ENCODE results near the gene ECE1. TPM values are rescaled to one million over a fixed set of nuclear protein-coding genes. Genes with fewer than 3 reads are reported as not detected.

Gene ECE1
- total RNA-seq, 1 donor from 2014 or later: 209 TPM

DNA sequence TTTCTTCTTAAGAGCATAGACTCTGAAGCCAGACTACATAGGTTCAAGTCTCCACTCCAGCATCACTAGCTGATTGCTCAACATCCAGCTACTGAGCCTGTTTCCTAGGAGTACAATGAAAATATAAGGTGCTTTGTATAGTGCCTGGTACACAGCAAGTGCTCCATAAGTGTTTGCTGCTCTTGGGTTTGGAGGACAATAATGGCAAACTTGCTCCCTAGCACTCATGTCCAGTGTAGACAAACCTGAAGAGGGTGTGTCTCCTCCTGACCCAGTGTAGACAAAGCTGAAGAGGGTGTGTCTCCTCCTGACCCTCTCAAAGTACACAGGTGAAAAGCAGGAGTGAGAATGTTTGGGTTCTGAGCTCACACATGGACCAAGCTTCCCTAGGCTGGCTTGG lies 10.5 kb upstream of the ECE1 start:
- Mint-ChIP-seq H3K4me3 (no peak overlapping the region), H3K36me3 (ENCODE audit: low read depth) (peaks cover 33% of the 10 kb centered on the region), H3K4me1 (peaks cover 82% of the 10 kb centered on the region), H3K27ac (peak overlapping the region; percentile 80), H3K9me3 (no peaks in the 10 kb centered on the region), H3K27me3 (no peaks in the 10 kb centered on the region)
- CTCF ChIA-PET: interaction anchor here (1.9 to 4.1 kb wide), 2 partner anchors 30 to 46 kb away, joined by 5 to 31 read pairs; no protein-coding TSS in a partner anchor
- TF ChIP-seq, protein P1, sequence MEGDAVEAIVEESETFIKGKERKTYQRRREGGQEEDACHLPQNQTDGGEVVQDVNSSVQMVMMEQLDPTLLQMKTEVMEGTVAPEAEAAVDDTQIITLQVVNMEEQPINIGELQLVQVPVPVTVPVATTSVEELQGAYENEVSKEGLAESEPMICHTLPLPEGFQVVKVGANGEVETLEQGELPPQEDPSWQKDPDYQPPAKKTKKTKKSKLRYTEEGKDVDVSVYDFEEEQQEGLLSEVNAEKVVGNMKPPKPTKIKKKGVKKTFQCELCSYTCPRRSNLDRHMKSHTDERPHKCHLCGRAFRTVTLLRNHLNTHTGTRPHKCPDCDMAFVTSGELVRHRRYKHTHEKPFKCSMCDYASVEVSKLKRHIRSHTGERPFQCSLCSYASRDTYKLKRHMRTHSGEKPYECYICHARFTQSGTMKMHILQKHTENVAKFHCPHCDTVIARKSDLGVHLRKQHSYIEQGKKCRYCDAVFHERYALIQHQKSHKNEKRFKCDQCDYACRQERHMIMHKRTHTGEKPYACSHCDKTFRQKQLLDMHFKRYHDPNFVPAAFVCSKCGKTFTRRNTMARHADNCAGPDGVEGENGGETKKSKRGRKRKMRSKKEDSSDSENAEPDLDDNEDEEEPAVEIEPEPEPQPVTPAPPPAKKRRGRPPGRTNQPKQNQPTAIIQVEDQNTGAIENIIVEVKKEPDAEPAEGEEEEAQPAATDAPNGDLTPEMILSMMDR (IDR thresholded peaks at IDR 0.05): no peak
- POLR2A ChIA-PET: interaction anchor here (1.1 to 2.7 kb wide), 3 partner anchors 22 to 63 kb away, joined by 3 to 14 read pairs (median 5); no protein-coding TSS in a partner anchor
- DNase-seq (no peak), ATAC-seq (ENCODE audit: low read depth) (no peak)
- intact Hi-C loops (cut with micrococcal nuclease): no loop called here

DNA sequence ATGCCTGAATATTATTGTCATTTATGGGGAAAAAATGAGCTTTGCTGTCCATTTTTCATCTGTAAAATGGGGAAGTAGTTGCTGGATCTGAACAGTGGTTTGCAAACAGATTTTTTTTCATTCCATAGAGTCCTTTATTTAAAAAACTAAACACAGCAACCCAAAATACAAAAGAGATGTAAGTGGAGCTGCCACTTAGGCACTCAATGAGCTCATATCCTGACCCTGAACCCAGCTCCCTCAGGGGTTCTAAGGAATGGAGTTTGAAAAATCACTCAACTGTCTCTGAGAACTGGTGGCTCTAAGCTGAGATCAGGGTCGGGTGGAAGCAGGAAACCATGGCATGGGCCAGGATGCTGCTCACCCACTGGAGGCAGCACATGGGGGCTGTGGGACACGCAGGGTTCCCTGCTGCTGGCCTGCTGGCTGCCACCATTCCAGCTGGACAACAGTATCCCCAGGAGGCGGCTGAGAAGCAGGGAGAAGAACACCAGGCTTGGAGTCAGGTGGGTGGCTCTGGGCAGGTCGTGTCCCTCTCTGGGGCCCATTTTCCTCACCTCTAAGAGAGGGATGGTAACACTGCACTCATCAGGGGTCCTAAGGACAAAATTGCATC lies 9.6 kb upstream of the ECE1 start:
- Mint-ChIP-seq H3K27ac (peak overlapping the region; percentile 80), H3K36me3 (ENCODE audit: low read depth) (peaks cover 29% of the 10 kb centered on the region), H3K27me3 (no peaks in the 10 kb centered on the region), H3K4me1 (peaks cover 84% of the 10 kb centered on the region), H3K9me3 (no peaks in the 10 kb centered on the region), H3K4me3 (no peak overlapping the region)
- TF ChIP-seq, protein P1 (IDR thresholded peaks at IDR 0.05): no peak
- ATAC-seq (ENCODE audit: low read depth) (no peak), DNase-seq (no peak)
- CTCF ChIA-PET: interaction anchor here (0.9 to 4.1 kb wide), 5 partner anchors 9 to 69 kb away, joined by 3 to 31 read pairs (median 3); partner anchors contain the start of gene ECE1
- POLR2A ChIA-PET: interaction anchor here (0.5 to 2.7 kb wide), 15 partner anchors 9 to 73 kb away, joined by 3 to 14 read pairs (median 3); partner anchors contain the start of gene ECE1
- intact Hi-C loops (cut with micrococcal nuclease): no loop called here

DNA sequence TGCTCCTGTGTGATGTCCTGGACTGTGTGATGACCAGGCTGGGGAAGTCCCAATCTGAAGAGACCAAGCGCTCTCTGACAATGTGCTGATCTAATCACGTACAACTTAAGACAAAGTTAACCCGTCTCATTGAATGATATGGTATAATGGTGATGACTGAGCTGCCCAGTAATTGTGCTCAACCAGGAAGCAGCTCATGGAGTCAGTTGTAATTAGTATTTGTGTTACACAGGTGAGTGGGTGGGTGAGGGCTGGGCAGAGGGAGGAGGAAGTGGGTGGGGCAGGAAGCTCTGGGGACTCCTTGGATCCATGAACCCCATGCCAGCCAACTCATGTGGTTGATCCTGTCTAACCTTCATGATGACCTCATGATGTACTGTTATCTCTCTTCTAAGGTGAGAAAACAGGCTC lies 8.7 kb upstream of the ECE1 start:
- Mint-ChIP-seq H3K27ac (peak overlapping the region; percentile 80), H3K36me3 (ENCODE audit: low read depth) (peaks cover 28% of the 10 kb centered on the region), H3K4me3 (peak overlapping the region; percentile 38), H3K4me1 (peaks cover 86% of the 10 kb centered on the region), H3K9me3 (no peaks in the 10 kb centered on the region), H3K27me3 (no peaks in the 10 kb centered on the region)
- intact Hi-C loops (cut with micrococcal nuclease): no loop called here
- ATAC-seq (ENCODE audit: low read depth) (no peak), DNase-seq (no peak)
- POLR2A ChIA-PET: interaction anchor here (0.6 to 2.7 kb wide), 11 partner anchors 9 to 727 kb away, joined by 3 to 14 read pairs (median 5); partner anchors contain the start of gene ECE1
- CTCF ChIA-PET: interaction anchor here (0.9 to 4.1 kb wide), 6 partner anchors 8 to 69 kb away, joined by 3 to 31 read pairs (median 4); partner anchors contain the start of gene ECE1
- TF ChIP-seq, protein P1 (IDR thresholded peaks at IDR 0.05): no peak

DNA sequence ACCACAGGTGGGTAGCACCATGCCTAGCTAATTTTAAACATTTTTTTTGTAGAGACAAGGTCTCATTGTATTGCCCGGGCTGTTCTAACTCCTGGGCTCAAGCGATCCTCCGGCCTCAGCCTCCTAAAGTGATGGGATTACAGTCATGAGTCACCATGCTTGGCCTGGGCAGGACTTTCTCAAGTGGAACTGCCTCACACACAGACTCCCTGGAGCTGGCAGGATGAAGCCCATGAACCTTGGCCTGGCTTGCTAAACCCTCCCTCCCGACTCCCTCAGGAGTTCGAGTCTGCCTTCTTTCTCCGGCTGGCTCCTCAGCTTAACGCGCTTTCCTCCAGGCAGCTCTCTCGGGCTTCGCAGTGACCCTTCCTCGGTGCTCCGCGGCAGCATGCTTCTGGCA lies 7.7 kb upstream of the ECE1 start:
- ChIA-PET POLR2A (interaction anchor here (1.1 to 11.0 kb wide), 6 partner anchors 8 to 47 kb away, joined by 5 to 313 read pairs (median 8); partner anchors contain the start of gene ECE1), CTCF (interaction anchor here (4.1 kb wide), 1 partner anchor 28 kb away, joined by 31 read pairs; no protein-coding TSS in a partner anchor)
- ATAC-seq (ENCODE audit: low read depth): no peak
- no peak for DNase-seq
- intact Hi-C loops (cut with micrococcal nuclease): no loop called here
- Mint-ChIP-seq H3K9me3 (no peaks in the 10 kb centered on the region), H3K36me3 (ENCODE audit: low read depth) (peaks cover 30% of the 10 kb centered on the region), H3K4me3 (no peak overlapping the region), H3K27ac (peak overlapping the region; percentile 98), H3K4me1 (peaks cover 88% of the 10 kb centered on the region), H3K27me3 (no peaks in the 10 kb centered on the region)
- TF ChIP-seq, protein P1 (IDR thresholded peaks at IDR 0.05): no peak
